ENCODE measurements around the gene IL36A. TPM values are rescaled to one million over a fixed set of nuclear protein-coding genes. Genes with fewer than 3 reads are reported as not detected.

IL36A gene
- total RNA-seq, 4 donors from 2014 or later = not detected

DNA sequence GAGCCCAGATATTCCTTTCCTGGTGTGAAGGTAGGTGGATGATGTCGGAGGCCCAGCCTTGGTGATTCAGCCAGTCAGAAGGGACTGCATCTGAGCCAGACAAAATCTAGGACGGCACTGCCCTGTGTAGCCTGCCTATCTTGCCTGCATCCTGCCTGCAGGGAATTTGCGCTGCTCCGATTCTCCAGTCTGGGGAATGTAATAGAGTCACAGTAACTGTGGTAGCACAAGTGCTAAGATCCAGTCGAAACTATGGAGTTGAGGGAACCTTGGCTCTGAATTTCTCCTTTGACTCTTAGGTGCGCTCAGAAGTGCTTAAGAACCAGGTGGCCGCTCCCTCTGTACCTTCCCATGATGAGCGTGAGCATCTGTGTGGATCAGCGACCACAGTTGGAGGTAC, 31.5 kb downstream of the IL36A start:
- H3K27me3 ChIP-seq = no peaks in the 10 kb centered on the region
- no peak for DNase-seq
- H3K27ac ChIP-seq = no peak overlapping the region
- no peaks in the 10 kb centered on the region for H3K4me1 ChIP-seq
- TF ChIP-seq, protein P1, sequence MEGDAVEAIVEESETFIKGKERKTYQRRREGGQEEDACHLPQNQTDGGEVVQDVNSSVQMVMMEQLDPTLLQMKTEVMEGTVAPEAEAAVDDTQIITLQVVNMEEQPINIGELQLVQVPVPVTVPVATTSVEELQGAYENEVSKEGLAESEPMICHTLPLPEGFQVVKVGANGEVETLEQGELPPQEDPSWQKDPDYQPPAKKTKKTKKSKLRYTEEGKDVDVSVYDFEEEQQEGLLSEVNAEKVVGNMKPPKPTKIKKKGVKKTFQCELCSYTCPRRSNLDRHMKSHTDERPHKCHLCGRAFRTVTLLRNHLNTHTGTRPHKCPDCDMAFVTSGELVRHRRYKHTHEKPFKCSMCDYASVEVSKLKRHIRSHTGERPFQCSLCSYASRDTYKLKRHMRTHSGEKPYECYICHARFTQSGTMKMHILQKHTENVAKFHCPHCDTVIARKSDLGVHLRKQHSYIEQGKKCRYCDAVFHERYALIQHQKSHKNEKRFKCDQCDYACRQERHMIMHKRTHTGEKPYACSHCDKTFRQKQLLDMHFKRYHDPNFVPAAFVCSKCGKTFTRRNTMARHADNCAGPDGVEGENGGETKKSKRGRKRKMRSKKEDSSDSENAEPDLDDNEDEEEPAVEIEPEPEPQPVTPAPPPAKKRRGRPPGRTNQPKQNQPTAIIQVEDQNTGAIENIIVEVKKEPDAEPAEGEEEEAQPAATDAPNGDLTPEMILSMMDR (IDR thresholded peaks at IDR 0.05) = no peak
- no peaks in the 10 kb centered on the region for H3K9me3 ChIP-seq
- no peak overlapping the region for H3K4me3 ChIP-seq
- no peaks in the 10 kb centered on the region for H3K36me3 ChIP-seq

DNA sequence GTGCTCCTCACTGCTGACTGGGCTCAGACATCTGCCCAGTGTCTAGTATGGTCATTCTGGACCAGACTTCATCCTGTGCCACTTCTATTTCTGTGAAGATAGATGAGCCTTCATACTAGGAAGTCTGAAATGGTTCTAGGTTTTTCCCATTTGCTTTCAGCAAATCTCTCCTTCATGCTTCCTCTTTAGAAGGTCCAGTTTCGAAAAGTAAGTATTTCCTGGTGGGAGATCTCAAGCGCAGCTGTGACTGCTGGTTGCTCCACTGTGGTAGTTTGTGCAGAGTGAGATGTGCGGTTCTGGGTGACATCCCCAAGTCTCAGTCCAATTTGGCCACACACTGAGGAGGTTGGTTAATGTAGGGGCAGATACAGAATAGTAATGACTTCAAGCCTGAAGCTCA, 33.0 kb downstream of the IL36A start:
- Histone ChIP-seq H3K27me3 (no peaks in the 10 kb centered on the region), H3K4me1 (no peaks in the 10 kb centered on the region), H3K36me3 (no peaks in the 10 kb centered on the region), H3K4me3 (no peak overlapping the region), H3K9me3 (no peaks in the 10 kb centered on the region), H3K27ac (no peak overlapping the region)
- DNase-seq = no peak
- TF ChIP-seq POLR2A (IDR thresholded peaks at IDR 0.05) = no peak

DNA sequence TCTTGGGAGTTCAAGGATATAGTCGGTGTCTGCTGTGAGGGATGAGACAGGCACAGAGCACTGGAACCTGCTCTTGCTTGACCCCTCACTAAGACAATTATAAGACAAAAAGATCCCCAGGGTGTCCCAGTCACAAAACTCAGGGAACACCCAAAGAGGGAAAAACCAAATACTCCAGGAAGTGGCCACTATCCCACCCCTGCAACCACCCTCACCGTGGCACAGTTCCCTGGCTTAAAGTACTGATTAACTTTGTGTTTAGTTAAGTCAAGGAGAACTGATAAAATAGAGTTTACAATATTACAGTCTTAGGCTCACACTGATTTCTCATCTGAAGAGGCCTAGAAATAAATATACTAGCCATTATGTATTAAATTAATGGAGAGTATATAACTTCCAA, 33.9 kb downstream of the IL36A start:
- H3K27ac ChIP-seq = no peak overlapping the region
- no peaks in the 10 kb centered on the region for H3K27me3 ChIP-seq
- no peaks in the 10 kb centered on the region for H3K9me3 ChIP-seq
- H3K4me1 ChIP-seq = no peaks in the 10 kb centered on the region
- H3K36me3 ChIP-seq = no peaks in the 10 kb centered on the region
- TF ChIP-seq, protein P1 (IDR thresholded peaks at IDR 0.05) = no peak
- TF ChIP-seq POLR2A (IDR thresholded peaks at IDR 0.05) = no peak
- no peak for DNase-seq
- no peak overlapping the region for H3K4me3 ChIP-seq

DNA sequence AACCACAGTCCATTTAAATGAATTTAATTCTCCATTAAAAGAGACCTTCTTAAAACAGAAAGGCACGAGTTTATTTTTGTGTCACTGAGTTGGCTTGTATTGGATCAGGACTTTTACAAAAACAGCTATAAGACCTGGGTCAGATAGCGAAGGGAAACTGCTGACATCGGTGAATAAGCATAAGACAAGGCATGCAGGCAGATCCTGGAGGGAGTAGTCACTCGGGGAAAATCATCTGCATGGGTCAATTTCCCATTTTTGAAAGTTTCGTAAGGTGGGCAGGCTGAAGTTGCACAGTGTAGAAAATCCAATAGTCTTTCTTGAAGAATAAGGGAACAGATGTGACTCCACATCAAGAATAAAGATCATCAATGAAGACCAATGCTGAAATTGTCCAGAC, 34.5 kb downstream of the IL36A start:
- H3K4me3 ChIP-seq = no peak overlapping the region
- no peaks in the 10 kb centered on the region for H3K27me3 ChIP-seq
- no peak overlapping the region for H3K27ac ChIP-seq
- H3K36me3 ChIP-seq = no peaks in the 10 kb centered on the region
- DNase-seq = no peak
- TF ChIP-seq, protein P1 (IDR thresholded peaks at IDR 0.05) = no peak
- no peaks in the 10 kb centered on the region for H3K4me1 ChIP-seq
- H3K9me3 ChIP-seq = no peaks in the 10 kb centered on the region

DNA sequence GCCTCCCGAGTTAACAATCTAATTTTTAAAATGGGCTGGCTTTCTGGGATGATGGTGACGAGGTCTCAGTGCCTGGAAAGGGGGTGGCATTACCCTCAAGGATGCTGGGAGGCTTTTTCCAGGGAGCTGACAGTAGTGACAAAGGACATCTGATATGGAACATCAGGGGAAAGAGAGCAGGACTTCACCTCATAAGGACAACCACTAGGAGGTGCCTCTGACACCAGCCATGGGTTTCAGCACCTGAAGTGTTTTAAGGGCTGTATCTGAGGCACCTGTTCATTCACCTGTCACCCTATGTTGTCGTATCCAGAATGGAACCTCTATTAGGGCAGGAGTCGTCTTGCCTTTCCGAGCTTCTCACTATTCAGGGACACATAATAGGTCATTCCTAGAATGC, 36.6 kb downstream of the IL36A start:
- Histone ChIP-seq H3K4me1 (no peaks in the 10 kb centered on the region), H3K27ac (no peak overlapping the region), H3K4me3 (no peak overlapping the region), H3K27me3 (no peaks in the 10 kb centered on the region), H3K36me3 (no peaks in the 10 kb centered on the region), H3K9me3 (no peaks in the 10 kb centered on the region)
- DNase-seq = no peak
- TF ChIP-seq, protein P1 (IDR thresholded peaks at IDR 0.05) = peak in 4 of 6 experiments; percentile 9 to 35 (median 22)
- TF ChIP-seq POLR2A (IDR thresholded peaks at IDR 0.05) = no peak

DNA sequence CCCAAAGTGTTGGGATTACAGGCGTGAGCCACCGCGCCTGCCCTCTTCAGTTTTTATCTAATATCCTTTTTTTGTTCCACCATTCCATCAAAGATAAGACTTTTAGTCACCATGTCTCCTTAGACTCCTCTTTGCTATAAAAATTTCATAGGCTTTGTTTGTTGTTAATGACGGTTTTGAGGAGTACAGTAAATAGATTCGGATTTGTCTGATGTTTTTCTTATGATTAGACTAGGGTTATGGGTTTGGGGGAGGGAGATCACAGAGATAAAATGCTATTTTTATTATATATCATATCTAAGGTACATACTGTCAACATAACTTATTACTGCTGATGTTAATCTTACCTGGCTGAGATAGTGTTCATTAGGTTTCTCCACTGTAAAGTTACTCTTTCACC, 41.2 kb downstream of the IL36A start:
- no peaks in the 10 kb centered on the region for H3K36me3 ChIP-seq
- no peaks in the 10 kb centered on the region for H3K27me3 ChIP-seq
- H3K4me1 ChIP-seq = no peaks in the 10 kb centered on the region
- TF ChIP-seq, protein P1 (IDR thresholded peaks at IDR 0.05) = no peak
- no peak for TF ChIP-seq POLR2A (IDR thresholded peaks at IDR 0.05)
- no peak for DNase-seq
- no peak overlapping the region for H3K4me3 ChIP-seq
- no peaks in the 10 kb centered on the region for H3K9me3 ChIP-seq
- H3K27ac ChIP-seq = no peak overlapping the region

Measured in Peyer's patch (tissue), 4 donors.